Body of pancreas (tissue), 4 donors: ENCODE measurements around the gene GRB10. TPM values are rescaled to one million over a fixed set of nuclear protein-coding genes. Genes with fewer than 3 reads are reported as not detected.
A peak's percentile ranks its signal among the peaks of the same experiment; 100 is the strongest.

ENCODE experiments used
- ATAC-seq: fragments of 150-250 bp; one replicate; pipeline ENCODE4 v1.9.1; 2016
- DNase-seq, 4 donors: peaks; one replicate each; pipeline ENCODE4 v3.0.0-alpha.2; 2019
- H3K27ac ChIP-seq, 4 donors: fragments of 200-600 bp; sonication (generic); 1 replicate in 3 of 4; 2 replicates in 1 of 4; pipeline versions ENCODE4 v1.5.1 to v1.6.1; 2016 to 2019; ENCODE audit warnings: mild to moderate bottlenecking in 1 of 4, mixed read lengths in 1 of 4, moderate library complexity in 1 of 4
- H3K27me3 ChIP-seq, 2 donors: fragments of 200-600 bp; sonication (generic); one replicate each; pipeline ENCODE4 v1.6.0; 2016; ENCODE audit warnings: mild to moderate bottlenecking in 1 of 2
- H3K36me3 ChIP-seq, 2 donors: fragments of 200-600 bp; sonication (generic); replicated peaks in 1 of 2; 2 replicates each; pipeline ENCODE4 v1.5.1; 2016; ENCODE audit warnings: low read depth in 2 of 2; ENCODE audit not compliant: insufficient read depth in 1 of 2
- H3K4me1 ChIP-seq: fragments of 200-600 bp; sonication (generic); one replicate; pipeline ENCODE4 v1.6.0; 2016
- H3K4me3 ChIP-seq, 2 donors: fragments of 200-600 bp; sonication (generic); 1 replicate in 1 of 2; 2 replicates in 1 of 2; pipeline ENCODE4 v1.5.1; 2016 to 2019
- H3K9me3 ChIP-seq, 3 donors: fragments of 200-600 bp; sonication (generic); 1 replicate in 2 of 3; 2 replicates in 1 of 3; pipeline ENCODE4 v1.5.1; 2016
- POLR2A ChIP-seq, 3 donors: fragments of 450-650 bp; IDR thresholded peaks; one replicate each; pipeline ENCODE4 v1.6.1; 2016; ENCODE audit warnings: antibody characterized with exemption in 3 of 3, mild to moderate bottlenecking in 2 of 3
- WGBS, 2 donors: methylation state at CpG; one replicate each; pipeline ENCODE4 v1.1.5; 2017; 5-methylcytosine and 5-hydroxymethylcytosine counted together
- intact Hi-C: fragments of 100-400 bp; cut with DNase I; formaldehyde crosslinking; loops from one replicate; pipeline ENCODE4 v1.15.1; 2023
- total RNA-seq, 2 donors: library from RNA; depleted of rRNA; stranded (reverse); fragments of >200 nt; gene quantifications; one replicate each; pipeline ENCODE4 v1.1.0, GENCODE V29; 2016
- TF ChIP-seq, protein P1 (sequence below), 7 experiments: fragments of 450-650 bp in 4 of 7; fragments of 200-600 bp in 3 of 7; sonication (generic) in 3 of 7; IDR thresholded peaks; one replicate each; pipeline ENCODE4 v1.5.1; 2016 to 2019; ENCODE audit warnings: antibody characterized with exemption in 7 of 7

Gene GRB10
- total RNA-seq, 2 donors from 2014 or later, result 130 to 229 TPM

DNA sequence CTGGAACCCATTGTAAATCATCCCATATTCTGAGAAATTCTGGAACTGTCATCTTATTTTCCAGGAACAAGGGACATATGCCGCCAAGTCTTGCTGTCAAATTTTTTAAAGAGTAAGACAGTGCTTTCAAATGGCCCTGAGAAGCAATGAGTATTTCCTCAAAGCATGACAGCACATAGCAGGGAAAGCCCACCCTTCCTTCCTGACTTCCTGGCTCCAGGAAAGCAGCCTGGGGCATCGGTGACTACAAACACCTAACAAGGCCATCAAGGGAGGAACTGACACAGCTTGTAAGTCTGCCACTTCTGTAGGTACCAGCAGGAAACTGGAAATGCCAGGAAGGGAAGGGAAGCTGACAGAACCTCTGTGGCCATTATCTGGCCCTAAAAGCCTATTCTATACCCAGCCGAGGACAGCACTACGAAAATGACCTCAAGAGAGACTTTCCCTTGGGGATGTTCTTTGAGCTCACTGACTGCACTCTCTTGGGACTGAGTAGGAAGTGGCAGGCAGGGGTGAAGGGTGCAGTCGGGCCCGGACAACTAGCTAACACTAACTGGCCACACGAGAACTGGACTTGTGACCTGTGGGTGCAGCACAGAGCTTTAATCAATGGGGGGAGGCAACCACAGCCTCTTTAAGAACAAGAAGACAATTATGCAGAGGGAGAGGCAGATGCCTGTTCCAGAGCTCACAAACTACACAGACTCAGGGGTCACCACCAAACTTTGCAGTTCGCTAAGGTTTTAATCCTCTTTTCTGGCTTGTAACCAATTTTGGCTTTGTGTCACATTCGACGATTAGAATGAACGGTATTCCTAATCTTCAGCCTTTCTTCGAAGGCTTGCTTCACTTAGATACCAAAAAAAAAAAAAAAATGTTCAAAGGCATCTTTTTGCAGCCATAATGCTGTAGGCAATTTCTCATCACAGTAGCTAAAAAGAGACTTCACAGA is 52.0 kb downstream of the GRB10 start:
- no peaks in the 10 kb centered on the region for H3K9me3 ChIP-seq
- TF ChIP-seq POLR2A (IDR thresholded peaks at IDR 0.05), result no peak
- TF ChIP-seq, protein P1, sequence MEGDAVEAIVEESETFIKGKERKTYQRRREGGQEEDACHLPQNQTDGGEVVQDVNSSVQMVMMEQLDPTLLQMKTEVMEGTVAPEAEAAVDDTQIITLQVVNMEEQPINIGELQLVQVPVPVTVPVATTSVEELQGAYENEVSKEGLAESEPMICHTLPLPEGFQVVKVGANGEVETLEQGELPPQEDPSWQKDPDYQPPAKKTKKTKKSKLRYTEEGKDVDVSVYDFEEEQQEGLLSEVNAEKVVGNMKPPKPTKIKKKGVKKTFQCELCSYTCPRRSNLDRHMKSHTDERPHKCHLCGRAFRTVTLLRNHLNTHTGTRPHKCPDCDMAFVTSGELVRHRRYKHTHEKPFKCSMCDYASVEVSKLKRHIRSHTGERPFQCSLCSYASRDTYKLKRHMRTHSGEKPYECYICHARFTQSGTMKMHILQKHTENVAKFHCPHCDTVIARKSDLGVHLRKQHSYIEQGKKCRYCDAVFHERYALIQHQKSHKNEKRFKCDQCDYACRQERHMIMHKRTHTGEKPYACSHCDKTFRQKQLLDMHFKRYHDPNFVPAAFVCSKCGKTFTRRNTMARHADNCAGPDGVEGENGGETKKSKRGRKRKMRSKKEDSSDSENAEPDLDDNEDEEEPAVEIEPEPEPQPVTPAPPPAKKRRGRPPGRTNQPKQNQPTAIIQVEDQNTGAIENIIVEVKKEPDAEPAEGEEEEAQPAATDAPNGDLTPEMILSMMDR (IDR thresholded peaks at IDR 0.05), result no peak
- no peak for ATAC-seq
- no peak for DNase-seq
- WGBS, 2 donors, result 44 to 51% methylated on average over 12 of the region's 12 CpGs
- intact Hi-C loops, result no loop called here
- no peaks in the 10 kb centered on the region for H3K36me3 ChIP-seq
- H3K27ac ChIP-seq, result peak overlapping the region; percentile 13 to 75 (median 42)
- H3K4me1 ChIP-seq, result peaks cover 91% of the 10 kb centered on the region
- no peak overlapping the region for H3K4me3 ChIP-seq
- H3K27me3 ChIP-seq, result no peaks in the 10 kb centered on the region

GRCh38 chr7:50729962-50730361 is 52.7 kb downstream of the GRB10 start:
- TF ChIP-seq, protein P1 (IDR thresholded peaks at IDR 0.05), result no peak
- no peak for TF ChIP-seq POLR2A (IDR thresholded peaks at IDR 0.05)
- intact Hi-C loops, result loop anchor here (5.0 kb wide), 1 partner anchor 47 kb away; no protein-coding TSS in a partner anchor
- no peaks in the 10 kb centered on the region for H3K27me3 ChIP-seq
- H3K4me3 ChIP-seq, result no peak overlapping the region
- no peak for ATAC-seq
- 77% methylated on average over 5 of the region's 5 CpGs for WGBS, 2 donors
- H3K4me1 ChIP-seq, result peaks cover 94% of the 10 kb centered on the region
- no peak for DNase-seq
- H3K9me3 ChIP-seq, result no peaks in the 10 kb centered on the region
- no peaks in the 10 kb centered on the region for H3K36me3 ChIP-seq
- H3K27ac ChIP-seq, result peak overlapping the region in 3 of 4 donors; percentile 17 to 59 (median 33)

DNA sequence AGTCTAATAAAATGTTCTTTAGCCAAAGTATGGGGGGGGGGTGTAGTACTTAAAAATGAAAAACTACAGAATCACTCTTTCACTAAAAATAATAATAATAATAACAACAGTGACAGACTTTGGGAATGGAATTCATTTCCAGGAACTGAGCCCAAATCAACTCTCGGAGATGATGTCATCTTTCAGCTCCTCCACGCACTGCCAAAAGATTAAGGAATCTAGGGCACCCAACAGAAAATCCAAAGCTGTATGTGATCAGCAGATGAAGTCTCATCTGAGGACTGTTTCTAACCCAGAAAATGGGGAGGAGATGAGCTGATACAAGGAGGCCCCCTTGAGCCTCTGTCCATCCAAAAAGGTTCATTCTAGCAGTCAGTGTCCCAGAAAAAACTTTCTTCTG is 54.5 kb downstream of the GRB10 start:
- Histone ChIP-seq H3K27me3 (no peaks in the 10 kb centered on the region), H3K4me3 (no peak overlapping the region), H3K9me3 (no peaks in the 10 kb centered on the region), H3K4me1 (peaks cover 94% of the 10 kb centered on the region), H3K36me3 (no peaks in the 10 kb centered on the region), H3K27ac (peak overlapping the region in 3 of 4 donors; percentile 18 to 69 (median 52))
- intact Hi-C loops, result loop anchor here (5.0 kb wide), 1 partner anchor 49 kb away; no protein-coding TSS in a partner anchor
- WGBS, 2 donors, result 7 to 13% methylated on average over 2 of the region's 2 CpGs
- DNase-seq (no peak), ATAC-seq (peak; percentile 70)
- TF ChIP-seq, protein P1 (IDR thresholded peaks at IDR 0.05), result no peak
- no peak for TF ChIP-seq POLR2A (IDR thresholded peaks at IDR 0.05)

- ATAC-seq (no peak), DNase-seq (no peak)
- 71 to 78% methylated on average over 2 of the region's 2 CpGs for WGBS, 2 donors
- Histone ChIP-seq H3K27ac (peak overlapping the region in 3 of 4 donors; percentile 18 to 69 (median 40)), H3K36me3 (no peaks in the 10 kb centered on the region), H3K9me3 (no peaks in the 10 kb centered on the region), H3K4me3 (no peak overlapping the region), H3K27me3 (no peaks in the 10 kb centered on the region), H3K4me1 (peaks cover 94% of the 10 kb centered on the region)
- TF ChIP-seq POLR2A (IDR thresholded peaks at IDR 0.05), result no peak
- TF ChIP-seq, protein P1 (IDR thresholded peaks at IDR 0.05), result no peak
- intact Hi-C loops, result loop anchor here (5.0 kb wide), 1 partner anchor 50 kb away; no protein-coding TSS in a partner anchor
These were observed 55.0 kb downstream of the GRB10 start for GRCh38 chr7:50727711-50728110.
